HEK293 (cell line): ENCODE measurements around the gene HTR7.
"Not testable (repeated sequence)": the region's sequence is repeated elsewhere in the genome, so short reads cannot be mapped to it uniquely, and the experiment has no call there.

Source experiments
- CTCF ChIA-PET: fragments of 350-600 bp; formaldehyde crosslinking; extraction: SDS; loops from one replicate; lab custom pipeline; 2021; ENCODE audit warnings: antibody characterized with exemption; lab: Yijun Ruan, JAX
- POLR2A ChIA-PET: fragments of 300-600 bp; formaldehyde crosslinking; extraction: SDS; loops from one replicate; lab custom pipeline; 2020; ENCODE audit warnings: antibody characterized with exemption, inconsistent platforms; lab: Yijun Ruan, JAX
- H3K27ac ChIP-seq: fragments of 200-500 bp; sonication (Bioruptor generic); 2 replicates; pipeline ENCODE4 v1.5.1; 2014; ENCODE audit warnings: low read depth, low read length, control low read depth, inconsistent platforms; ENCODE audit errors: extremely low read depth
- H3K36me3 ChIP-seq, 2 experiments: fragments of 200-500 bp in 1 of 2; sonication (Bioruptor generic) in 1 of 2; 1 replicate in 1 of 2; 2 replicates in 1 of 2; pipeline ENCODE4 v1.5.1; 2014 to 2017; ENCODE audit warnings: inconsistent platforms in 2 of 2, low read length in 2 of 2; ENCODE audit not compliant: control insufficient read depth in 2 of 2, insufficient read depth in 1 of 2
- H3K4me1 ChIP-seq: fragments of 200-500 bp; sonication (Bioruptor generic); 2 replicates; pipeline ENCODE4 v1.5.1; 2014; ENCODE audit warnings: mild to moderate bottlenecking, low read length, inconsistent platforms; ENCODE audit not compliant: control insufficient read depth, insufficient read depth
- H3K4me3 ChIP-seq: 2 replicates; pipeline ENCODE4 v1.5.1; 2011; ENCODE audit warnings: low read depth, mild to moderate bottlenecking, control low read depth, low read length, moderate library complexity
- H3K9me3 ChIP-seq: fragments of 200-500 bp; sonication (Bioruptor generic); 2 replicates; pipeline ENCODE4 v1.5.1; 2014; ENCODE audit warnings: low read depth, low read length, inconsistent platforms; ENCODE audit not compliant: control insufficient read depth, insufficient read depth
- KLF16 ChIP-seq: fragments of 450-650 bp; formaldehyde crosslinking; IDR thresholded peaks from 2 replicates; pipeline ENCODE4 v1.5.1; 2017; ENCODE audit warnings: missing biosample characterization, missing genetic modification characterization
- KLF7 ChIP-seq: fragments of 450-650 bp; formaldehyde crosslinking; IDR thresholded peaks from 2 replicates; pipeline ENCODE4 v1.5.1; 2016; ENCODE audit warnings: missing biosample characterization, missing genetic modification characterization, borderline replicate concordance
- MEIS1 ChIP-seq: sonication (generic); formaldehyde crosslinking; IDR thresholded peaks from 2 replicates; pipeline ENCODE4 v1.8.1; 2022; ENCODE audit warnings: missing genetic modification reagents, mild to moderate bottlenecking, borderline replicate concordance
- SCRT2 ChIP-seq: fragments of 450-650 bp; formaldehyde crosslinking; IDR thresholded peaks from 2 replicates; pipeline ENCODE4 v1.5.1; 2016; ENCODE audit warnings: missing biosample characterization, missing genetic modification characterization
- TRIM28 ChIP-seq: IDR thresholded peaks from 2 replicates; pipeline ENCODE4 v1.6.1; 2011; ENCODE audit warnings: low read length, control low read depth, borderline replicate concordance
- ZFP37 ChIP-seq: fragments of 450-650 bp; formaldehyde crosslinking; IDR thresholded peaks from 2 replicates; pipeline ENCODE4 v1.5.1; 2016; ENCODE audit warnings: missing biosample characterization, missing genetic modification characterization
- ZNF155 ChIP-seq: fragments of 450-650 bp; formaldehyde crosslinking; IDR thresholded peaks from 2 replicates; pipeline ENCODE4 v1.5.1; 2016; ENCODE audit warnings: missing biosample characterization, missing genetic modification characterization
- ZNF184 ChIP-seq: fragments of 450-650 bp; IDR thresholded peaks from 2 replicates; pipeline ENCODE4 v1.5.1; 2018; ENCODE audit warnings: missing biosample characterization, mild to moderate bottlenecking, missing genetic modification characterization
- ZNF202 ChIP-seq: fragments of 450-650 bp; formaldehyde crosslinking; IDR thresholded peaks from 2 replicates; pipeline ENCODE4 v1.5.1; 2016; ENCODE audit warnings: missing biosample characterization, missing genetic modification characterization, borderline replicate concordance
- ZNF366 ChIP-seq: fragments of 450-650 bp; formaldehyde crosslinking; conservative IDR thresholded peaks from 2 replicates; pipeline ENCODE4 v1.5.1; 2016; ENCODE audit warnings: missing biosample characterization, missing genetic modification characterization
- ZNF426 ChIP-seq: fragments of 450-650 bp; formaldehyde crosslinking; IDR thresholded peaks from 2 replicates; pipeline ENCODE4 v1.5.1; 2017; ENCODE audit warnings: missing biosample characterization, missing genetic modification characterization, mild to moderate bottlenecking, inconsistent platforms, moderate library complexity
- ZNF529 ChIP-seq: fragments of 450-650 bp; formaldehyde crosslinking; IDR thresholded peaks from 2 replicates; pipeline ENCODE4 v1.5.1; 2017; ENCODE audit warnings: missing genetic modification characterization, missing biosample characterization; ENCODE audit not compliant: insufficient replicate concordance
- ZNF596 ChIP-seq: fragments of 450-650 bp; IDR thresholded peaks from 2 replicates; pipeline ENCODE4 v1.5.0; 2018; ENCODE audit warnings: missing biosample characterization, mild to moderate bottlenecking, missing genetic modification characterization, moderate library complexity
- ZNF610 ChIP-seq: fragments of 450-650 bp; formaldehyde crosslinking; IDR thresholded peaks from 2 replicates; pipeline ENCODE4 v1.5.1; 2016; ENCODE audit warnings: missing biosample characterization, missing genetic modification characterization, borderline replicate concordance
- ZNF768 ChIP-seq: fragments of 450-650 bp; formaldehyde crosslinking; IDR thresholded peaks from 2 replicates; pipeline ENCODE4 v1.5.1; 2018; ENCODE audit warnings: missing biosample characterization, mild to moderate bottlenecking, missing genetic modification characterization
- TF ChIP-seq, protein P1 (sequence below): fragments of 450-650 bp; formaldehyde crosslinking; IDR thresholded peaks from 2 replicates; pipeline ENCODE4 v1.5.1; 2016; ENCODE audit warnings: missing biosample characterization, missing genetic modification characterization
- TF ChIP-seq, protein P2 (sequence below): fragments of 450-650 bp; formaldehyde crosslinking; IDR thresholded peaks from 2 replicates; pipeline ENCODE4 v1.5.1; 2016; ENCODE audit warnings: missing biosample characterization, missing genetic modification characterization
- TF ChIP-seq, protein P3 (sequence below): fragments of 450-650 bp; formaldehyde crosslinking; IDR thresholded peaks from 2 replicates; pipeline ENCODE4 v1.5.1; 2016; ENCODE audit warnings: missing biosample characterization, missing genetic modification characterization
- TF ChIP-seq, protein P4 (sequence below): fragments of 450-650 bp; formaldehyde crosslinking; IDR thresholded peaks from 2 replicates; pipeline ENCODE4 v1.5.1; 2016; ENCODE audit warnings: missing biosample characterization, missing genetic modification characterization, low read depth
- TF ChIP-seq, protein P5 (sequence below): fragments of 450-650 bp; formaldehyde crosslinking; IDR thresholded peaks from 2 replicates; pipeline ENCODE4 v1.5.1; 2016; ENCODE audit warnings: missing biosample characterization, missing genetic modification characterization

HTR7 gene

DNA sequence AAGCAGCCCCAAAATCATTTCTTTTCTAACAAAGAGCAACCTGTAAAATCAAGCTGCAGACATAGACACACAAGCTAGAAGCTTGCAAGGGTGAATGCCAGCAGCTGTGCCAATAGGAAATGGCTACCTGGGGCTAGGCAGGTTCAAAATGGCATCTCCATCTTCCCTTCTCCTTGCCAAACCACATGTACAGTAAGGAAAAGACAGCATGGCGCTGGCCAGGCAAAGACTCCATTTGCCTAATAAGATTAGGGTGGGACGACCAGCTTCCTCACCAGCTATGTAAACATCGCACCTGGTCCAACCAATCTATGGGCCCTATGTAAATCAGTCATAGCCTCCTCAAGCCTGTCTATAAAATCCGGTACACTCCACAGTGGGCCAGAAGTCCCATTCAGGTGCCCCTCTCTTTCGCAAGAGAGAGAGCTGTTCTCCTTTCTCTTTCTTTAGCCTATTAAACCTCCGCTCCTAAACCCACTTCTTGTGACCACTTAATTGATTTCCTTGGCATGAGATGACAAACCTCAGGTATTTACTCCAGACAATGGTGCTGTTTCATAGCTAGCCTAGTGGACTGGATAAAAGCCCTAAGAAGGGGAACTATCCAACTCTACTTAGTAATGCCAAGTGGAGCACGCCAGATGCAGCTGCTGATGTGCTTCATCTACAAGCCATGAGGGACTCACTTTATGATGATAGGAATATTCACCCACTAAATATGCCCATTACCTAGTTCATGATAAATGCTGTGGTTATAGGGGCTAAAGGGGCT is 44.1 kb downstream of the HTR7 start:
- ChIA-PET CTCF (no interaction called here), POLR2A (no interaction called here)
- Histone ChIP-seq H3K9me3 (no peaks in the 10 kb centered on the region), H3K4me3 (no peak overlapping the region), H3K27ac (no peak overlapping the region), H3K4me1 (no peaks in the 10 kb centered on the region), H3K36me3 (no peaks in the 10 kb centered on the region)
- TF ChIP-seq KLF7 (tag by site-specific recombination), result no peak
- TF ChIP-seq ZNF529 (tag by site-specific recombination), result no peak

DNA sequence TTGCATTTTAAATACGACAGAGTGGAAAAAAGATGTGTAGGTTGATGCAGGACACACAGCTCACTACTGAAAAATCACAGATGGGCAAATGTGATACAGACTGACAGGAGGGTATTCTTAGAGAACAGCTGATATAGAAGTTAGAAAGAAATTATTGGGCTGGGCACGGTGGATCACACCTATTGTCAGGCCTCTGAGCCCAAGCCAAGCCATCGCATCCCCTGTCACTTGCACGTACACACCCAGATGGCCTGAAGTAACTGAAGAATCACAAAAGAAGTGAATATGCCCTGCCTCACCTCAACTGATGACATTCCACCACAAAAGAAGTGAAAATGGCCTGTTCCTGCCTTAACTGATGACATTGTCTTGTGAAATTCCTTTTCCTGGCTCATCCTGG is 50.7 kb downstream of the HTR7 start:
- H3K27ac ChIP-seq, POLR2A ChIA-PET, H3K36me3 ChIP-seq, H3K4me1 ChIP-seq, CTCF ChIA-PET, H3K9me3 ChIP-seq, H3K4me3 ChIP-seq: not testable (repeated sequence)

DNA sequence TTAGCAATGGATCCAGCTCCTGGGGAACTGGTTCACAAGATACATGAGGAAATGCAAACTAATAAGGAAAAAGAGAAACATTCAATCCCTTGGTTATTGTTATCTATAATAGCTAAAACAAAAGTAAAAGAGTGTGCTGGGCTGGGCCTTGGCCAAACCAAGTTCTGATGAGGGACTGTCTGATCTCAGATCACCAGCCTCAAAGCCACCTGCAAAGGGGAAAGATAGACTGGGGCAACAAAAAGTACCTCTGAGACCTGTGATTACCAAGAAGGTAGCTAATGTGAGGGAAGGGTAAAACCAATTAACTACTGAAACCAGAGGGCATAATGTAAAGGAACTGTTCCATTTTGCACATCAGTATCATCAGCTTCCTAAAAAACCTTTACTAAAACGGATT is 51.2 kb downstream of the HTR7 start:
- ChIA-PET POLR2A (no interaction called here), CTCF (interaction anchor here (0.6 to 0.9 kb wide), 2 partner anchors 131 to 708 kb away, joined by 3 to 4 read pairs; no protein-coding TSS in a partner anchor)
- no peak overlapping the region for H3K27ac ChIP-seq
- no peak overlapping the region for H3K4me3 ChIP-seq
- H3K4me1 ChIP-seq, result no peaks in the 10 kb centered on the region
- no peak for TF ChIP-seq ZNF184
- TF ChIP-seq, protein P1, sequence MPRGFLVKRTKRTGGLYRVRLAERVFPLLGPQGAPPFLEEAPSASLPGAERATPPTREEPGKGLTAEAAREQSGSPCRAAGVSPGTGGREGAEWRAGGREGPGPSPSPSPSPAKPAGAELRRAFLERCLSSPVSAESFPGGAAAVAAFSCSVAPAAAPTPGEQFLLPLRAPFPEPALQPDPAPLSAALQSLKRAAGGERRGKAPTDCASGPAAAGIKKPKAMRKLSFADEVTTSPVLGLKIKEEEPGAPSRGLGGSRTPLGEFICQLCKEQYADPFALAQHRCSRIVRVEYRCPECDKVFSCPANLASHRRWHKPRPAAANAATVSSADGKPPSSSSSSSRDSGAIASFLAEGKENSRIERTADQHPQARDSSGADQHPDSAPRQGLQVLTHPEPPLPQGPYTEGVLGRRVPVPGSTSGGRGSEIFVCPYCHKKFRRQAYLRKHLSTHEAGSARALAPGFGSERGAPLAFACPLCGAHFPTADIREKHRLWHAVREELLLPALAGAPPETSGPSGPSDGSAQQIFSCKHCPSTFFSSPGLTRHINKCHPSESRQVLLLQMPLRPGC (tag by site-specific recombination), result no peak
- TF ChIP-seq, protein P2, sequence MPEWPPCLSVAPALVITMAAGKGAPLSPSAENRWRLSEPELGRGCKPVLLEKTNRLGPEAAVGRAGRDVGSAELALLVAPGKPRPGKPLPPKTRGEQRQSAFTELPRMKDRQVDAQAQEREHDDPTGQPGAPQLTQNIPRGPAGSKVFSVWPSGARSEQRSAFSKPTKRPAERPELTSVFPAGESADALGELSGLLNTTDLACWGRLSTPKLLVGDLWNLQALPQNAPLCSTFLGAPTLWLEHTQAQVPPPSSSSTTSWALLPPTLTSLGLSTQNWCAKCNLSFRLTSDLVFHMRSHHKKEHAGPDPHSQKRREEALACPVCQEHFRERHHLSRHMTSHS (tag by site-specific recombination), result no peak
- TF ChIP-seq ZNF155 (tag by site-specific recombination), result no peak
- TF ChIP-seq SCRT2, result no peak
- TF ChIP-seq, protein P3, sequence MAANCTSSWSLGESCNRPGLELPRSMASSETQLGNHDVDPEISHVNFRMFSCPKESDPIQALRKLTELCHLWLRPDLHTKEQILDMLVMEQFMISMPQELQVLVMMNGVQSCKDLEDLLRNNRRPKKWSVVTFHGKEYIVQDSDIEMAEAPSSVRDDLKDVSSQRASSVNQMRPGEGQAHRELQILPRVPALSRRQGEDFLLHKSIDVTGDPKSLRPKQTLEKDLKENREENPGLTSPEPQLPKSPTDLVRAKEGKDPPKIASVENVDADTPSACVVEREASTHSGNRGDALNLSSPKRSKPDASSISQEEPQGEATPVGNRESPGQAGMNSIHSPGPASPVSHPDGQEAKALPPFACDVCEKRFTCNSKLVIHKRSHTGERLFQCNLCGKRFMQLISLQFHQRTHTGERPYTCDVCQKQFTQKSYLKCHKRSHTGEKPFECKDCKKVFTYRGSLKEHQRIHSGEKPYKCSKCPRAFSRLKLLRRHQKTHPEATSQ (tag by site-specific recombination), result no peak
- TF ChIP-seq KLF16 (tag by site-specific recombination), result no peak
- TF ChIP-seq ZNF596 (tag by site-specific recombination), result no peak
- no peak for TF ChIP-seq ZNF202 (tag by site-specific recombination)
- H3K36me3 ChIP-seq, result no peaks in the 10 kb centered on the region
- no peaks in the 10 kb centered on the region for H3K9me3 ChIP-seq

DNA sequence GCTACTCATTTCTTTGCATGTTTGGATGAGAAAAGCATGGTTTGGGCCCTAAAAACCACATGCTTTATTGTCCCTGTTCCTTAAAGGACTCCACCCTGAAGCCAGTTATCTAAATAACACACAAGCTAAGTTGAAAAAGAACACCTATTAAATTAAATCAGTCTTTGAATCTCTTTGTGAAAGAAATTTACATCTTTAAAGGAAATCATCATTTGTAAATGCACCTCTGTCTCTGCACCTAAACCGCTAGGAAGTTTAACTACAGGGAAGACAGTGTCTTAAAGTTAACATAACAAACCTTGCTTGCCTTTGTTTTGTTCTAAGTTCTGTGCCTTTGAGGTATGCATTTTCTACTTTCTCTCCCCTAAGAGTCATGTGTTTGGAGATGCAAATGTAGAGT is 52.6 kb downstream of the HTR7 start:
- TF ChIP-seq, protein P4, sequence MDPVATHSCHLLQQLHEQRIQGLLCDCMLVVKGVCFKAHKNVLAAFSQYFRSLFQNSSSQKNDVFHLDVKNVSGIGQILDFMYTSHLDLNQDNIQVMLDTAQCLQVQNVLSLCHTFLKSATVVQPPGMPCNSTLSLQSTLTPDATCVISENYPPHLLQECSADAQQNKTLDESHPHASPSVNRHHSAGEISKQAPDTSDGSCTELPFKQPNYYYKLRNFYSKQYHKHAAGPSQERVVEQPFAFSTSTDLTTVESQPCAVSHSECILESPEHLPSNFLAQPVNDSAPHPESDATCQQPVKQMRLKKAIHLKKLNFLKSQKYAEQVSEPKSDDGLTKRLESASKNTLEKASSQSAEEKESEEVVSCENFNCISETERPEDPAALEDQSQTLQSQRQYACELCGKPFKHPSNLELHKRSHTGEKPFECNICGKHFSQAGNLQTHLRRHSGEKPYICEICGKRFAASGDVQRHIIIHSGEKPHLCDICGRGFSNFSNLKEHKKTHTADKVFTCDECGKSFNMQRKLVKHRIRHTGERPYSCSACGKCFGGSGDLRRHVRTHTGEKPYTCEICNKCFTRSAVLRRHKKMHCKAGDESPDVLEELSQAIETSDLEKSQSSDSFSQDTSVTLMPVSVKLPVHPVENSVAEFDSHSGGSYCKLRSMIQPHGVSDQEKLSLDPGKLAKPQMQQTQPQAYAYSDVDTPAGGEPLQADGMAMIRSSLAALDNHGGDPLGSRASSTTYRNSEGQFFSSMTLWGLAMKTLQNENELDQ, result no peak
- TF ChIP-seq ZFP37 (tag by site-specific recombination), result no peak
- TF ChIP-seq ZNF366 (tag by site-specific recombination), result no peak
- no peak for TF ChIP-seq ZNF768 (tag by site-specific recombination)
- TF ChIP-seq ZNF610 (tag by site-specific recombination), result no peak
- no peak for TF ChIP-seq MEIS1
- TF ChIP-seq, protein P5, sequence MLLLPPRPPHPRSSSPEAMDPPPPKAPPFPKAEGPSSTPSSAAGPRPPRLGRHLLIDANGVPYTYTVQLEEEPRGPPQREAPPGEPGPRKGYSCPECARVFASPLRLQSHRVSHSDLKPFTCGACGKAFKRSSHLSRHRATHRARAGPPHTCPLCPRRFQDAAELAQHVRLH, result no peak
- TF ChIP-seq TRIM28, result no peak
- no peak for TF ChIP-seq ZNF426
- no peaks in the 10 kb centered on the region for H3K36me3 ChIP-seq
- H3K9me3 ChIP-seq, result no peaks in the 10 kb centered on the region
- H3K27ac ChIP-seq, result no peak overlapping the region
- ChIA-PET CTCF (interaction anchor here (0.6 to 1.0 kb wide), 3 partner anchors 17 to 67 kb away, joined by 3 to 4 read pairs (median 3); no protein-coding TSS in a partner anchor), POLR2A (no interaction called here)
- no peaks in the 10 kb centered on the region for H3K4me1 ChIP-seq
- no peak overlapping the region for H3K4me3 ChIP-seq
